Measurements from ENCODE around the gene NDUFA6.
"Not testable (repeated sequence)": the region's sequence is repeated elsewhere in the genome, so short reads cannot be mapped to it uniquely, and the experiment has no call there.

The NDUFA6 gene

DNA sequence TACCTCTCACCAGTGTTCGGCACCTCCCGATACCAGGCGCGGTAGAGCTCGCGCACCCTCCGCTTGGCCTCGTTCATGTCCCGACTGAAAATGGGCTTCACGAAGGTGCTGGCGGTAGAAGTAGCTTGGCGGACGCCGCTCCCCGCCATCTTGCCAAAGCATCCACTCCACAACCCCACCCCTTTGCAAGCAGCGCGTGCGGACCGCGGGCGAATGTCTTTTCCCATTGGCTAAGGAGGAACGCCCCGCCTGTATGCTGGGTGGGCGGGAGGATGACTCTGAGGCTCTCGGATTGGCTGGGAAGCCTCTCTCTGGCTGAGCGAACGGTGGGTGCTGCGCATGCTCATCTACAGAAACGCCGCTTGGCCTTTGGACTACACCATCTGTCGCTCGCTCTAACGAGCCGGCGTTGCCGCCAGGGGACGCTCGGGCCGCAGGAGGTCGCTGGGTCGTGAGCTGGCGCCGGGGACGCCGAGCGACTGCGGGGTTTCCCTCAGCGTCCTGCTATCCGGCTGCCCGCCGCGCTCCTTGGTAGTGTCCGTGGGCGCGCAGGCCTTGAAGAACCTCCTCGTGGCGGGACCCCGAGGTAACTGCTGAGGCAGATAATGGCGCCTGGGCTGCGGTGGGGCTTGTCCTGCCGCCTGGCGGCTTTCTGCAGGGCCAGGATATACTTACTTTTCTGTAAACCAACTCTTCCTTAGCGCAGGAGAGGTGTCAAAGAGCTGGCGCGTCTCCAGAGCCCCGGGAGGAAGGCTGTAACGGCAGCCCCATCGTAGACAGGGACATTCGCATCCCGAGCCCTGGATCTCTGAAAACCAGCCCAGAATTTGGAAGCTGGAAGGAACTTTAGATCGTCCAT, at the start of gene NDUFA6:
Gene NDUFA6 (minus strand): TSS at position 177 of the 859 bp plus-strand sequence. CDS start 28 bp downstream, at position 149.
- peak; percentile 96 for DNase-seq

DNA sequence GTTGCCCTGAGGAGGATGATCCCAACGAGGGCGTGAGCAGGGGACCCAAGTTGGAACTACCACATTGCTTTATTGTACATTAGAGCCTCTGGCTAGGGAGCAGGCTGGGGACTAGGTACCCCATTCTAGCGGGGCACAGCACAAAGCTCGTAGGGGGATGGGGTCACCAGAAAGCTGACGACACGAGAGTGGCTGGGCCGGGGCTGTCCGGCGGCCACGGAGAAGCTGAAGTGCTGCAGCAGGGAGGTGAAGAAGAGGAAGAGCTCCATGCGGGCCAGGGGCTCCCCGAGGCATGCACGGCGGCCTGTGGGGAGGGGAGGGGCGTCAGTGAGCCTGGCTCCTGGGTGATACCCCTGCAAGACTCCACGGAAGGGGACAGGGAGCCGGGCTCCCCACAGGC, 49.6 kb upstream of the NDUFA6 start:
- not testable (repeated sequence) for DNase-seq

DNA sequence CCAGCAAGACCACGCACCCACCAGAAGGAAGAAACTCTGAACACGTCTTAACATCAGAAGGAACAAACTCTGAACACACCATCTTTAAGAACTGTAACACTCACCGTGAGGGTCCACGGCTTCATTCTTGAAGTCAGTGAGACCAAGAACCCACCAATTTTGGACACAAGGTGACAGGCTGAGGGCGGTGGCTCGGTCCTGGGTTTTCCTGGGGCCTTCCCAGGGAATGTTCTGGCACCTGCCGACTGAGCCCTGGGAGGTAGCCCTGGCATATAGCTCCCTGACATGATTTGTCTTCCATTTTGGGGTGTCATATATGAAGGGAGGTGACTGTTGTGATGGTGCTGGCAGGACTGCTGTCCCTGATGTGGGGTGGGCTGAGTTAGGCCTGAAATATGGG, 48.9 kb upstream of the NDUFA6 start:
- not testable (repeated sequence) for DNase-seq

DNA sequence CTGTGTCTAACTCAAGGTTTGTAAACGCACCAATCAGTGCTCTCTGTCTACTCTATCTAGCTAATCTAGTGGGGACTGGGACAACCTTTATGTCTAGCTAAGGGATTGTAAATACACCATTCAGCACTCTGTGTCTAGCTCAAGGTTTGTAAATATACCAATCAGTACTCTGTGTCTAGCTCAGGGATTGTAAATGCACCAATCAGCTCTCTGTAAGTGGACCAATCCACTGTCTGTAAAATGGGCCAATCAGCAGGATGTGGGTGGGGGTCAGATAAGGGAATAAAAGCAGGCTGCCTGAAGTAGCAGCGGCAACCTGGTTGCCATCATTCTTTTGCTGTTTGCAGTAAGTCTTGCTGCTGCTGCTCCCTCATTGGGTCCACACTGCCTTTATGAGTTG, 48.4 kb upstream of the NDUFA6 start:
- no peak for DNase-seq

DNA sequence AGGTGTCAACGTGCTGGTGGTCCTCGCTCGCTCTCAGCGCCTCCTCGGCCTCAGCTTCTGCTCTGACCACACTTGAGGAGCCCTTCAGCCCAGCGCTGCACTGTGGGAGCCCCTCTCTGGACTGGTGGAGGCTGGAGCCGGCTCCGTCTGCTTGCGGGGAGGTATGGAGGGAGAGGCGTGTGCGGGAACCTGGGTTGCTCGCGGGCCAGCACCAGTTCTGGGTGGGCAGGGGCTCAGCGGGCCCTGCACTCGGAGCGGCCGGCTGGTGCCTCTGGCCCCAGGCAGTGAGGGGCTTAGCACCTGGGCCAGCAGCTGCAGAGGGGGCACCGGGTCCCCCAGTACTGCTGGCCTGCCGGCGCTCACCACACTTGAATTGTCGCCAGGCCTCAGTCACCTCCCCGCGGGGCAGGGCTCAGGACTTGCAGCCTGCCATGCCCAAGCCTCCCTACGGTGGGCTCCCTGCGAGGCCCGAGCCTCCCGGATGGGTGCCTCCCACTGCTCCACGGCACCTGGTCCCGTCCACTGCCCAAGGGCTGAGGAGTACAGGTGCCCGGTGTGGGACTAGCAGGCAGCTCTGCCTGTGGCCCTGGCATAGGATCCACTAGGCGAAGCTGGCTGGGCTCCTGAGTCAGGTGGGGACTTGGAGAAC, 47.7 kb upstream of the NDUFA6 start:
- DNase-seq: no peak

DNA sequence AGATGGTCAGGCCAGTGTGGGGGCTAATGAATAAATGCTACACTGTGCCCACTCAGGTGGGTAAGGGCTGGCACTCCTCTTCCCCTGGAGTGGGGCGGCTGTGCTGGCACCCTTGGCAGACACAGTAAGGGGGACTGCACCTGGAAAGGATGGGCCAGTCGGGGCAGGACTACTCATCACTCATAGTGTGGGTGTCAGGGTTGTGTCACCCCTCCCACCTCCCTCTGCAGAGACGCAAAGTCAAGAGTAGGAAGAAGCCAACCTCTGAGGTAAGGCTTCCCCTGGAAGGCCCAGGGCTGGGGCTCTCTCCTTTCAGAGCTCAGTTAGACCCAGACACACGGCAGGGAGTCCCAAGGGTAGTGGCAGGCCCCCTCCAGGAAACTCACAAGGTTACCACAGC, 45.1 kb upstream of the NDUFA6 start:
- not testable (repeated sequence) for DNase-seq

DNA sequence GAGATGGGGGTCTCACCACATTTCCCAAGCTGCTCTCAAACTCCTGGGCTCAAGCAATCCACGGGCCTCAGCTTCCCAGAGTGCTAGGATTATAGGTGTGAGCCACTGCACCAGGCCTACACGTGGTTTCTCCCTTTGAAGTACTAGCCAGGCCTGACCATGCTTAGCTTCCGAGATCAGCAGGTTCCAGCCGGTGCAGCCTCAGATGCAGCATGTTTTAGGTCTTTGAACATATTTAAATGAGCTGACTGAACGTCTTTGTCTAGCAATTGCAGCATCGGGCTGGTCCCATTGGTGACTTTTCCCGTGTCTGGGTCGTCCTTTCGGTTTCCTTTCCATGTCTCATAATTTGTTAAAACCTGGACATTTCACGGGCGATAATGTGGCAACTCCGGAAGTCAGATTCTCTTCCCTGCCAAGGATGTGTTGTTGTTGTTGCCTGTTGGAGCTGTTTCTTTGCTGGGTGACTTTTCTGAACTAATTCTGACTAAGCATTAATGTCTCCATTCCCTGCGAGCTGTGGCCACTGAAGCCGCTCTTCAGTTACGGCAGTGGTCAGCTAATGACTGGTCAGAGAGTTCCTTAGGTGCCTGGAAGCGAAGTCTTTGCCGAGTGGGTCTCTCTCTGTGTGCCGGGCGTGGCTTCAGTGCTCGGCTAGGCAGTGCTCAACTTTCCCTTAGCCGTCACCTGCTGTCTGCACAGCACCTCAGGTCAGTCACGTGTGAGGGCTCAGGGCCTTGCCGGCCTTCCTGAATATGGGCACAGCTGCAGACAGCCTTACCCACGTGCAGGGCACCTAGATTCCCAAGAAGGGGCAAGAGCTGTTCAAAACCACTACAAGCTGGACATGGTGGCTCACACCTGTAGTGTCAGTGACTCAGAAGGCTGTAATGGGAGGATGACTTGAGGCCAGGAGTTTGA, 43.8 kb upstream of the NDUFA6 start:
- DNase-seq: no peak

DNA sequence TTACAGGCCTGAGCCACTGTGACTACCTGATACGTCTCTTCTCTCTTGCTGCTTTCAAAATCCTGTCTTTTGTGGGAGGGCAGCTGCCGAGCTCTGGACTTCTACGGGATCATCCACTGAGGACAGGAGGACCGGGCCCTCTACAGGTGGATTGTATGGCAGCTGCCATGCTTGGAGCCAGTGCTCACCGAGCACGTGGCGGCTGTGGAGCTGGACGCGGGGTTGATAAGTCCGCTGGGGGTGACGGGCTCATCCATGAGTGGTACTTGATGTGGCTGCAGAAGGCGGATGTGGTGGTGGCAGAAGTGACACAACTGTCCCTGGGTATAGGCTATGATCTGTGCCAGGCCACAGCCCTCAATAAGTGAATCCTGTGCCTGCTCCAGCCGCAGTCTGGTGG, 41.9 kb upstream of the NDUFA6 start:
- DNase-seq: peak; percentile 3

DNA sequence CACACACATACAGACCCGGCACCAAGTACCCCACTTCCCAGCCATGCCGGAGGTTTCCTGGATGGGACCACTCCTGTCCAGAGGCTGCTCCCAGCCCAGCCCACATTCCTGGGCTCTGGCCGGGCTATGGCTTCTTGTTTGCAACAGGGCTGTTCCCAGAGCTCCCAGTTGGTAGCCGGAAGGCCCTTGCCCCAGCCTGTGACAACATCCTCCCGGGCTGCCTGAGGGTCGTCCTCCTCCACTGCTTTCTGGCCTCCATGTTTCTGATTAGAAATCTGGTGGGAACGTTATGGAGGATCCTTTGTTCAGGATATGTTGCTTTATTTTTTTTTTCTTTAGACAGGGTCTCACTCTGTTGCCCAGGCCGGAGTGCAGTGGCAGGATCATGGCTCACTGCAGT, 41.0 kb upstream of the NDUFA6 start:
- no peak for DNase-seq

DNA sequence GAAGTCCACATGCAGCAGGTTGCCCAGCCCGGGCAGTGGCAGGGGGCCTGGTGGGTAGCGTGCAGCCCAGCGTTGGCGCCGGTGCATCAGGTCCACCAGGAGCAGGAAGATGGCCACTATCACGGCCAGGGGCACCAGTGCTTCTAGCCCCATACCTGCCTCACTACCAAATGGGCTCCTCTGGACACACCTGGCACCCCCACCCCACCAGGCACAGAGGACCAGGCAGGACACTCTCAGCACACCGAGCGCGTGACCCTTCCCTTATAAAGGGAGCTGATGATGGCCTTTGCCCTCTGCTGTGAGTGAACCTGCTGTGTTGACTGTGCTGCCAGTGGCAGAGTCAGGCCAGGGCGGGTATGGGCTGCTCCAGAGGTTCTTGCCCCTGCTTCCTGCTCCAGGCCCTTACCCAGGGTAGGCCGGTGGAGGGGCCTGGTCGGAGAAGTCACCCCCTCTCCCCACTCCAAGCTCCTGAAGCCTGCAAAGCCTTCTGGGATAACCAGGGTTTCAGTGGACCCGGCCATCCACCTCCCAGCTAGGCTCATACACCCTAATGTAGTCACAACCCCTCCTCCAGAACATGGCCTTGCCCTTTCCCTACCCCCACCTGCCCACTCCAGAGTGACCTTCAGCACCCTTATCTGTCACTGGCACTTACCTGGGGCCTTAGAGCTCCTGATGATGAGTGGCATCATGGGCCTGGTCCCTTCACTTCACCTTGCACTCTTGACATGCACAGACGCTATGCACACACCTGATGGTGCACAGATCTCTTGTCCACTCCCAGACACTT, 40.3 kb upstream of the NDUFA6 start, which contains the start of gene CYP2D6:
Gene CYP2D6 (minus strand): TSS at position 172 of the 793 bp plus-strand sequence. CDS start 19 bp downstream, at position 153.
- DNase-seq: not testable (repeated sequence)

DNA sequence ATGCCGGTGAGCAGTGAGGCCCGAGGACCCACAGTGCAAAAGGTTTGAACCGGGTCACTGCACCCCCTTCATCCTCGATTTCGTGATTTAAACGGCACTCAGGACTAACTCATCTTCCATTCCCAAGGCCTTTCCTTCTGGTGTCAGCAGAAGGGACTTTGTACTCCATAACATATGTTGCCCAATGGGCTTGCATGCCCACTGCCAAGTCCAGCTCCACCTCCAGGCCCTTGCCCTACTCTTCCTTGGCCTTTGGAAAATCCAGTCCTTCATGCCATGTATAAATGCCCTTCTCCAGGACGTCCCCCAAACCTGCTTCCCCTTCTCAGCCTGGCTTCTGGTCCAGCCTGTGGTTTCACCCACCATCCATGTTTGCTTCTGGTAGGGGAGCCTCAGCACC, 39.6 kb upstream of the NDUFA6 start:
- not testable (repeated sequence) for DNase-seq

DNA sequence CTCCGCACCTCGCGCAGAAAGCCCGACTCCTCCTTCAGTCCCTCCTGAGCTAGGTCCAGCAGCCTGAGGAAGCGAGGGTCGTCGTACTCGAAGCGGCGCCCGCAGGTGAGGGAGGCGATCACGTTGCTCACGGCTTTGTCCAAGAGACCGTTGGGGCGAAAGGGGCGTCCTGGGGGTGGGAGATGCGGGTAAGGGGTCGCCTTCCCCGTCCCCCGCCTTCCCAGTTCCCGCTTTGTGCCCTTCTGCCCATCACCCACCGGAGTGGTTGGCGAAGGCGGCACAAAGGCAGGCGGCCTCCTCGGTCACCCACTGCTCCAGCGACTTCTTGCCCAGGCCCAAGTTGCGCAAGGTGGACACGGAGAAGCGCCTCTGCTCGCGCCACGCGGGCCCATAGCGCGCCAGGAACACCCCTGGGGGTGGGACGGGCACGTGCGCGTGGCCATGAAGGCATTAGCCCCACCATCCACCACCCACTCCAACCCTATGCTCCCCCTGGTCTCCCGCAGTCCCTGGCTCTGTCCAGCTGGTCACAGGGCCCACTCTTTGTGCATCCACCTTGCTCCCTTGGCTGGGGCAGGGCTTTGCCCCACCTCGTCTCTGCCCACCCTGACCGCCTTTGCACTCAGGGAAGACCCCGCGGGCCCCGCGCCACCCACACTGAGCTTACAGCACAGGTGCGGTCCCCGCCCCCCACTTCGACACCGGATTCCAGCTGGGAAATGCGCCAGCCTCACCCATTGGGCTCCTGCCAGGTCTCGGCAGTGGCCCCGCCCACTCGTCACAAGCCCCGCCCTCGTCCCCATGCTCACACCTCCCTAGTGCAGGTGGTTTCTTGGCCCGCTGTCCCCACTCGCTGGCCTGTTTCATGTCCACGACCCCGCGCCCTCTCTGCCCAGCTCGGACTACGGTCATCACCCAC, 38.5 kb upstream of the NDUFA6 start:
- DNase-seq: peak; percentile 29

DNA sequence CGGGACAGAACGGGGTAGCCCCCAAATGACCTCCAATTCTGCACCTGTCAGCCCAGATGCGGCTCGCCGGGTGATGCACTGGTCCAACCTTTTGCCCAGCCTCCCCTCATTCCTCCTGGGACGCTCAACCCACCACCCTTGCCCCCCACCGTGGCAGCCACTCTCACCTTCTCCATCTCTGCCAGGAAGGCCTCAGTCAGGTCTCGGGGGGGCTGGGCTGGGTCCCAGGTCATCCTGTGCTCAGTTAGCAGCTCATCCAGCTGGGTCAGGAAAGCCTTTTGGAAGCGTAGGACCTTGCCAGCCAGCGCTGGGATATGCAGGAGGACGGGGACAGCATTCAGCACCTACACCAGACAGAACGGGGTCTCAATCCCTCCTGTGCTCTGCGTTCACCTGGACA, 37.4 kb upstream of the NDUFA6 start:
- DNase-seq: not testable (repeated sequence)

DNA sequence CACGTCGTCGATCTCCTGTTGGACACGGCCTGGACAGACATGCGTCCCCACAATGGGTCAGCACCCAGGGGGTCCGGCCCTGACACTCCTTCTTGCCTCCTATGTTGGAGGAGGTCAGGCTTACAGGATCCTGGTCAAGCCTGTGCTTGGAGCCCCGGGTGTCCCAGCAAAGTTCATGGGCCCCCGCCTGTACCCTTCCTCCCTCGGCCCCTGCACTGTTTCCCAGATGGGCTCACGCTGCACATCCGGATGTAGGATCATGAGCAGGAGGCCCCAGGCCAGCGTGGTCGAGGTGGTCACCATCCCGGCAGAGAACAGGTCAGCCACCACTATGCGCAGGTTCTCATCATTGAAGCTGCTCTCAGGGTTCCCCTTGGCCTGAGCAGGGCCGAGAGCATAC, 37.0 kb upstream of the NDUFA6 start:
- DNase-seq: no peak

DNA sequence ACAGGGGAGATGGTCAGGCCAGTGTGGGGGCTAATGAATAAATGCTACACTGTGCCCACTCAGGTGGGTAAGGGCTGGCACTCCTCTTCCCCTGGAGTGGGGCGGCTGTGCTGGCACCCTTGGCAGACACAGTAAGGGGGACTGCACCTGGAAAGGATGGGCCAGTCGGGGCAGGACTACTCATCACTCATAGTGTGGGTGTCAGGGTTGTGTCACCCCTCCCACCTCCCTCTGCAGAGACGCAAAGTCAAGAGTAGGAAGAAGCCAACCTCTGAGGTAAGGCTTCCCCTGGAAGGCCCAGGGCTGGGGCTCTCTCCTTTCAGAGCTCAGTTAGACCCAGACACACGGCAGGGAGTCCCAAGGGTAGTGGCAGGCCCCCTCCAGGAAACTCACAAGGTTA, 33.0 kb upstream of the NDUFA6 start:
- not testable (repeated sequence) for DNase-seq

DNA sequence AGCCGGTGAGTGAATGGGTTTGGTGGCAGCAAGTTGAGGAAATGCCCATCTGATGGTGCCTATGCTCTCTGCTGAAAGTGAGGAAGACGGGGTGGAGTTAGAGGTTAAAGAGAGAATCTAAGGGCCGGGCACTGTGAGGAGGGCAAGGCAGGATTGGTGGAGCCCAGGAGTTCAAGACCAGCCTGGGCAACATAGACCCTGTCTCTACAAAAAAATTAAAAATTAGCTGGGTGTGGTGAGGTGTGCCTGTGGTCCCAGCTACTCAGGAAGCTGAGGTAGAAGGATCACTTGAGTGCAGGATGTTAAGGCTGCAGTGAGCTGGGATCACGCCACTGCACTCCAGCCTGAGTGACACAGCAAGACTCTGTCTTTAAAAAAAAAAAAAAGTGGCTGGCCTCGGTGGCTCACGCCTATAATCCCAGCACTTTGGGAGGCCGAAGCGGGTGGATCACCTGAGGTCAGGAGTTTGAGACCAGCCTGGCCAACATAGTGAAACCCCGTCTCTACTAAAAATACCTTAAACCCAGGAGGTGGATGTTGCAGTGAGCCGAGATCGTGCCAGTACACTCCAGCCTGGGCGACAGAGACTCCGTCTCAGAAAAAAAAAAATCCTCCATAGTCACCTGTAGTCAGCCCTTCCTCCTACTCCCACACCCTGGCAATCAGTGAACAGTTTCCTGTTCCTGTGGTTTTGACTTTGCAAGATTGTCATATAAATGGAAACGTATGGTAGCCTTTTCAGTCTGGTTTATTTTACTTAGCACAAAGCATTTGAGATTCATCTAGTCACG, 29.9 kb upstream of the NDUFA6 start:
- DNase-seq: not testable (repeated sequence)

DNA sequence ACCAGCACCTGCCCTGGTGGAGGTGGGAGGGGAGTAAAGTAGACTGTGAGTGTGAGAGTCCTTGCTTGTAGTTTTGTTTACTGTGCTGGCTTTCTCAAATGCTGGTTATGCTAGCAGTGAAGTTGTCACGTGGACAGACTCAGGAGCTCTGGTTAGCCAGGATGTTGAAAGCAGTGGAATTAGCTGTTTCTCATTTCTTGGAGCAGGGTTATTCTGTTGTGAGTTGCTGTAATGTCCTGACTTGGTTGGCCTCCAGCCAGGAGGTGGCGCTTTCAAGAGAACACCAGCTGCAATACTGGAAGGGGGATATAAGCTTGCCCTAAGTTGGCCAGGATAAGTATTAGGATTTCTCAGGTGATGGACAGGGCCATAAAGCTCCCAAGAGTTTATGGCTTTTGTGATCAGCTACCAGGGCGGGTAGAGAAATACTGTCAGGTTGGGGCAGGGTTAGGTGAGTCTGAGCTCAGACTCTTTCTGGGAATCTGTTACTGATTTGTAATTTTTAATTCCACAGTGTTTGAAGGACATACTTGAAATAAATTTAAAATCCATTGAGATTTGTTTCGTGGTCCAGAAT, 26.4 kb upstream of the NDUFA6 start:
- no peak for DNase-seq

DNA sequence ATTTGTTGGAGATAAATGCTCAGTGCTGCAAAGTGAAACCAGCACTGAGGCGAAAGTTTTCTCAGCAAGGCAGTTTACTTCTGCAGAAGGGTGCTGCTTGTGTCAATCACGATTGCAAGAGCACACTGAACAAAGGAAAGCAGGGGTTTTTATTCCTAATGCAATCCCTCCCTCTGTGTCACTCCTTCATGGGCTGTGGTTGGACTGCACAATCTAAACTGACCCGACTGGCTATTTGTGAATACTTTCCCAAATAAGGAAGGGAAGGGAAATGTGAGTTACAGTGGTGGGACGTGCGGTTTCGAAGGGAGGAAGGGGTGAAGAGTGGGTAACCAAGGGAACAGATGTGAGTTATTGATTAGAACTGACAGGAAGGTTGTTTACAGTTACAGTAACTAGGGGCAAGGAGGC, 24.9 kb upstream of the NDUFA6 start:
- not testable (repeated sequence) for DNase-seq

DNA sequence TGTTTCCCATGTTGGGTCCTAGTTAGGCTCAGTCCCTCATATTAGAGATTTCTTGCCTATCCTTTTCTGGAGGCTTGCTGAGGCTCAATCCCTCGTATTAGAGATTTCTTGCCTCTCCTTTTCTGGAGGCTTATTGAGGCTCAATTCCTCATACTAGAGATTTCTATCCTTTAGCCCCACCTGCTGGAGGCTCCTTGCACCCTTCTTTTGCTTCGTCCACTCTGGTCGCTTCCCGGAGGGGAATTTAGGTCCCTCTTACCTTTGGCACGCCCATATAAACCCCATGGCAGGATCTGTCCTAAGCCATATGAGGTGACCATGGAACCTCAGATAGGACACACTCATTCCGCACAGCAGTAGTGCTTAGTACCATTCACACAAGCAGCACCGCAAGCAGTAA, 24.1 kb upstream of the NDUFA6 start:
- no peak for DNase-seq

DNA sequence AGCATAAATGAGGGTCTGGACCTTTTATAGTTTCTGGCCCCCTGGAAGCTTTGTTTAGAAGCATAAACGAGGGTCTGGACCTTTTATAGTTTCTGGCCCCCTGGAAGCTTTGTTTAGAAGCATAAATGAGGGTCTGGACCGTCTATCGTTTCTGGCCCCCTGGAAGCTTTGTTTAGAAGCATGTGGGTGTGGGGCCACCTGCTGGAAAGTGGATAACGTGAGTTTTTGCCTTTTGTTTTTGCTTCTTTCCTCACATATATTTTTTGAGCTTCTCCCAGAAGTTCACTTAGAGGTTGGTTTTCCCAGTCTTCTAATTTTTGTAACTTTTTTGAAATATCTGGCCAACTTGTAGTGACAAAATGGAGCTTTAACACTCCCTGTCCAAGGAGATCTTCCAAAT, 22.2 kb upstream of the NDUFA6 start:
- not testable (repeated sequence) for DNase-seq

Data from NCI-H2029 treated with DMSO at 0.1 percent for 48 hours (cell line).